IMR-90 (cell line): Measurements from ENCODE around the gene PIEZO2. TPM values are rescaled to one million over a fixed set of nuclear protein-coding genes. Genes with fewer than 3 reads are reported as not detected.

Experiments
- ATAC-seq: fragments of 200-7000 bp; cut with Tn5 transposase; 2 replicates; pipeline ENCODE4 v1.9.1; 2020; ENCODE audit warnings: low read depth, mild to moderate bottlenecking, moderate library complexity
- BruUV-seq: library from RNA; stranded (reverse); fragments of 400-500 nt; replicated peaks from 2 replicates; lab custom pipeline; 2021; lab: Mats Ljungman, UMichigan
- CTCF ChIA-PET: fragments of 300-600 bp; formaldehyde crosslinking; extraction: SDS; loops from one replicate; lab custom pipeline; 2021; ENCODE audit warnings: antibody characterized with exemption; lab: Yijun Ruan, JAX
- POLR2A ChIA-PET: fragments of 300-600 bp; sonication (Branson Sonifier 250); formaldehyde crosslinking; loops from one replicate; lab custom pipeline; 2022; ENCODE audit warnings: antibody characterized with exemption; ENCODE audit not compliant: unreplicated experiment; lab: Charles Lee
- DNase-seq: peaks from one replicate; pipeline ENCODE4 v3.0.0; 2013
- H2AFZ ChIP-seq: replicated peaks from 2 replicates; pipeline ENCODE3; 2013; ENCODE audit warnings: low read length, mild to moderate bottlenecking; ENCODE audit not compliant: poor library complexity
- H2AK5ac ChIP-seq: 2 replicates; pipeline ENCODE4 v1.6.1; 2013; ENCODE audit warnings: low read depth, low read length, inconsistent platforms
- H2AK9ac ChIP-seq: replicated peaks from 2 replicates; pipeline ENCODE3; 2013; ENCODE audit warnings: mild to moderate bottlenecking, low read depth, low read length, moderate library complexity; ENCODE audit not compliant: poor library complexity
- H2BK120ac ChIP-seq: 2 replicates; pipeline ENCODE4 v1.6.1; 2013; ENCODE audit warnings: low read depth, low read length, inconsistent platforms
- H2BK15ac ChIP-seq: 3 replicates; pipeline ENCODE4 v1.6.1; 2013; ENCODE audit warnings: low read depth, low read length, inconsistent platforms
- H2BK20ac ChIP-seq: 2 replicates; pipeline ENCODE4 v1.6.1; 2013; ENCODE audit warnings: low read depth, mild to moderate bottlenecking, inconsistent platforms, low read length, moderate library complexity
- H2BK5ac ChIP-seq: 2 replicates; pipeline ENCODE4 v1.6.1; 2013; ENCODE audit warnings: mild to moderate bottlenecking, low read depth, low read length, inconsistent platforms; ENCODE audit not compliant: poor library complexity, severe bottlenecking
- H3K14ac ChIP-seq: replicated peaks from 2 replicates; pipeline ENCODE4 v1.6.1; 2013; ENCODE audit warnings: low read depth, low read length, inconsistent platforms
- H3K18ac ChIP-seq: 2 replicates; pipeline ENCODE4 v1.6.1; 2013; ENCODE audit warnings: low read depth, low read length, control low read depth
- H3K23ac ChIP-seq: 2 replicates; pipeline ENCODE4 v1.6.1; 2013; ENCODE audit warnings: low read depth, low read length, inconsistent platforms
- H3K27ac ChIP-seq: 2 replicates; pipeline ENCODE4 v1.5.1; 2013; ENCODE audit warnings: mild to moderate bottlenecking, control low read depth, low read length; ENCODE audit not compliant: insufficient read depth
- H3K27me3 ChIP-seq: 2 replicates; pipeline ENCODE4 v1.6.1; 2013; ENCODE audit warnings: low read length; ENCODE audit not compliant: control insufficient read depth, insufficient read depth
- H3K36me3 ChIP-seq: 2 replicates; pipeline ENCODE4 v1.6.1; 2013; ENCODE audit warnings: low read length, mixed read lengths; ENCODE audit not compliant: control insufficient read depth, insufficient read depth
- H3K4ac ChIP-seq: 2 replicates; pipeline ENCODE4 v1.6.1; 2013; ENCODE audit warnings: low read depth, low read length, inconsistent platforms
- H3K4me1 ChIP-seq: 2 replicates; pipeline ENCODE4 v1.6.1; 2013; ENCODE audit warnings: low read length, mixed read lengths; ENCODE audit not compliant: control insufficient read depth, insufficient read depth
- H3K4me2 ChIP-seq: 2 replicates; pipeline ENCODE4 v1.6.1; 2013; ENCODE audit warnings: low read depth, mild to moderate bottlenecking, control low read depth, low read length, moderate library complexity
- H3K4me3 ChIP-seq: 2 replicates; pipeline ENCODE4 v1.5.1; 2013; ENCODE audit warnings: low read depth, mild to moderate bottlenecking, control low read depth, low read length, moderate library complexity; ENCODE audit not compliant: insufficient read depth
- H3K56ac ChIP-seq: 2 replicates; pipeline ENCODE4 v1.6.1; 2013; ENCODE audit warnings: low read length, inconsistent platforms; ENCODE audit not compliant: insufficient read depth; ENCODE audit errors: extremely low read depth
- H3K79me1 ChIP-seq, 2 experiments: 2 replicates each; pipeline ENCODE4 v1.6.1; 2013; ENCODE audit warnings: low read length in 2 of 2, inconsistent platforms in 1 of 2, low read depth in 1 of 2
- H3K9ac ChIP-seq: 2 replicates; pipeline ENCODE4 v1.6.1; 2013; ENCODE audit warnings: low read depth, low read length, control low read depth
- H3K9me1 ChIP-seq: 2 replicates; pipeline ENCODE4 v1.6.1; 2013; ENCODE audit warnings: low read length, inconsistent platforms; ENCODE audit not compliant: insufficient read depth
- H3K9me3 ChIP-seq: 2 replicates; pipeline ENCODE4 v1.6.1; 2013; ENCODE audit warnings: low read length; ENCODE audit not compliant: control insufficient read depth, insufficient read depth
- H4K20me1 ChIP-seq: 2 replicates; pipeline ENCODE4 v1.6.1; 2013; ENCODE audit warnings: low read length, inconsistent platforms; ENCODE audit not compliant: insufficient read depth
- H4K5ac ChIP-seq: 2 replicates; pipeline ENCODE4 v1.6.1; 2013; ENCODE audit warnings: mild to moderate bottlenecking, low read depth, low read length, control low read depth
- H4K8ac ChIP-seq, 2 experiments: 2 replicates each; pipeline ENCODE4 v1.6.1; 2013; ENCODE audit warnings: low read depth in 2 of 2, low read length in 2 of 2, control low read depth in 1 of 2, inconsistent platforms in 1 of 2
- H4K91ac ChIP-seq: 2 replicates; pipeline ENCODE4 v1.6.1; 2013; ENCODE audit warnings: low read depth, low read length, inconsistent platforms; ENCODE audit not compliant: insufficient read depth
- CEBPB ChIP-seq: IDR thresholded peaks from 2 replicates; pipeline ENCODE4 v1.6.1; 2012; ENCODE audit warnings: low read depth, low read length, improper control_type of control experiment
- MAFK ChIP-seq: IDR thresholded peaks from 2 replicates; pipeline ENCODE4 v1.6.1; 2012; ENCODE audit warnings: low read depth, low read length, improper control_type of control experiment
- MAZ ChIP-seq: IDR thresholded peaks from 2 replicates; pipeline ENCODE4 v1.6.1; 2012; ENCODE audit warnings: low read depth, mild to moderate bottlenecking, low read length, improper control_type of control experiment, moderate library complexity, borderline replicate concordance
- MXI1 ChIP-seq: IDR thresholded peaks from 2 replicates; pipeline ENCODE4 v1.6.1; 2012; ENCODE audit warnings: low read depth, mild to moderate bottlenecking, low read length, moderate library complexity, borderline replicate concordance
- POLR2A ChIP-seq: IDR thresholded peaks from 2 replicates; pipeline ENCODE4 v1.6.1; 2012; ENCODE audit warnings: mild to moderate bottlenecking, low read depth, low read length
- RAD21 ChIP-seq: IDR thresholded peaks from 2 replicates; pipeline ENCODE4 v1.6.1; 2012; ENCODE audit warnings: low read length, improper control_type of control experiment
- RFX5 ChIP-seq: IDR thresholded peaks from 2 replicates; pipeline ENCODE4 v1.8.0; 2012; ENCODE audit warnings: low read depth, mild to moderate bottlenecking, low read length, moderate library complexity
- SMC3 ChIP-seq: fragments of 150-350 bp; IDR thresholded peaks from 2 replicates; pipeline ENCODE4 v1.6.1; 2016; ENCODE audit warnings: low read depth, mild to moderate bottlenecking, antibody characterized with exemption, low read length, moderate library complexity
- WGBS, 2 experiments: methylation state at CpG; one replicate each; pipeline versions ENCODE4 v1.1.5 to v1.1.7; 2013; ENCODE audit warnings: missing lambda C conversion rate in 2 of 2; ENCODE audit not compliant: insufficient read length in 1 of 2; ENCODE audit errors: extremely low coverage in 2 of 2; 5-methylcytosine and 5-hydroxymethylcytosine counted together
- dilution Hi-C: fragments of 300-500 bp; cut with HindIII; formaldehyde crosslinking; loops from one replicate; pipeline ENCODE4 v1.14.3; 2018; ENCODE audit warnings: low sequenced_read_pairs; ENCODE audit not compliant: unreplicated experiment
- in situ Hi-C: fragments of 300-500 bp; cut with MboI; formaldehyde crosslinking; loops from 3 replicates; pipeline ENCODE4 v1.14.3; 2019; ENCODE audit warnings: low sequenced_read_pairs, inconsistent platforms, mixed read lengths
- intact Hi-C: fragments of 100-400 bp; cut with micrococcal nuclease; formaldehyde crosslinking; loops from 2 replicates; pipeline ENCODE4 v1.10.0; 2022
- polyA plus RNA-seq, 3 experiments: library from polyadenylated mRNA; depleted of rRNA; stranded (reverse); fragments of >200 nt; gene quantifications; 2 replicates each; pipeline ENCODE4 v1.2.3, GENCODE V29; 2012; ENCODE audit warnings: low replicate concordance in 1 of 3
- total RNA-seq: library from RNA; depleted of rRNA; stranded (reverse); fragments of >200 nt; gene quantifications from 2 replicates; pipeline ENCODE4 v1.2.3, GENCODE V29; 2012
- TF ChIP-seq, protein P1 (sequence below): fragments of 150-350 bp; IDR thresholded peaks from 2 replicates; pipeline ENCODE4 v1.6.1; 2017; ENCODE audit warnings: mild to moderate bottlenecking, antibody characterized with exemption, low read length, low read depth

Gene PIEZO2
- total and polyA plus RNA-seq, 2 of the 4 experiments (the other 2 are of a cell fraction) = 2.4 to 4.1 TPM

GRCh38 chr18:11064727-11065460 lies 84.5 kb downstream of the PIEZO2 start:
- H3K4ac ChIP-seq = no peak overlapping the region
- ChIA-PET POLR2A (no interaction called here), CTCF (no interaction called here)
- BruUV-seq = no TSS peak
- no peaks in the 10 kb centered on the region for H3K9me3 ChIP-seq
- no peak overlapping the region for H2BK5ac ChIP-seq
- no peak overlapping the region for H2AFZ ChIP-seq
- in situ Hi-C loops (no loop called here), intact Hi-C loops (no loop called here), dilution Hi-C loops (no loop called here)
- H3K4me3 ChIP-seq = no peak overlapping the region
- no peak overlapping the region for H3K56ac ChIP-seq
- H2AK5ac ChIP-seq = no peak overlapping the region
- no peak overlapping the region for H2AK9ac ChIP-seq
- no peaks in the 10 kb centered on the region for H3K27me3 ChIP-seq
- H3K4me1 ChIP-seq = peaks cover 5% of the 10 kb centered on the region
- no peak overlapping the region for H2BK120ac ChIP-seq
- no peak overlapping the region for H4K91ac ChIP-seq
- no peak for ATAC-seq
- no peak overlapping the region for H3K18ac ChIP-seq
- H3K9me1 ChIP-seq = peaks cover 7% of the 10 kb centered on the region
- TF ChIP-seq MXI1 (no peak), RAD21 (no peak), SMC3 (no peak), MAFK (no peak), RFX5 (no peak), MAZ (no peak), CEBPB (no peak), POLR2A (no peak)
- TF ChIP-seq, protein P1, sequence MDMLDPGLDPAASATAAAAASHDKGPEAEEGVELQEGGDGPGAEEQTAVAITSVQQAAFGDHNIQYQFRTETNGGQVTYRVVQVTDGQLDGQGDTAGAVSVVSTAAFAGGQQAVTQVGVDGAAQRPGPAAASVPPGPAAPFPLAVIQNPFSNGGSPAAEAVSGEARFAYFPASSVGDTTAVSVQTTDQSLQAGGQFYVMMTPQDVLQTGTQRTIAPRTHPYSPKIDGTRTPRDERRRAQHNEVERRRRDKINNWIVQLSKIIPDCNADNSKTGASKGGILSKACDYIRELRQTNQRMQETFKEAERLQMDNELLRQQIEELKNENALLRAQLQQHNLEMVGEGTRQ = no peak
- H3K14ac ChIP-seq = no peak overlapping the region
- H3K23ac ChIP-seq = no peak overlapping the region
- no peak overlapping the region for H2BK20ac ChIP-seq
- DNase-seq = no peak
- no peak overlapping the region for H4K8ac ChIP-seq
- no peaks in the 10 kb centered on the region for H3K36me3 ChIP-seq
- no peak overlapping the region for H3K9ac ChIP-seq
- no peak overlapping the region for H4K5ac ChIP-seq
- H4K20me1 ChIP-seq = 0 out of 2 replicates have a peak, but pooled peaks cover 3% of the 10 kb centered on the region
- no CpG with 5 or more reads among the region's 7 CpGs for WGBS, 2 experiments
- H3K4me2 ChIP-seq = no peak overlapping the region
- H2BK15ac ChIP-seq = no peak overlapping the region
- 0 out of 4 replicates have a peak, but pooled peaks cover 0 to 2% of the 10 kb centered on the region in 2 experiments for H3K79me1 ChIP-seq
- no peak overlapping the region for H3K27ac ChIP-seq
